Calu3 (cell line): ENCODE results near the gene VANGL1. TPM values are rescaled to one million over a fixed set of nuclear protein-coding genes. Genes with fewer than 3 reads are reported as not detected.

Experiments
- BruUV-seq: library from RNA; stranded (reverse); fragments of 400-500 nt; replicated peaks from 2 replicates; lab custom pipeline; 2021; lab: Mats Ljungman, UMichigan
- CTCF ChIA-PET: fragments of 300-600 bp; sonication (Branson Sonifier 250); formaldehyde crosslinking; loops from one replicate; lab custom pipeline; 2022; ENCODE audit warnings: antibody characterized with exemption; lab: Charles Lee
- DNase-seq: peaks from one replicate; pipeline ENCODE4 v3.0.0; 2022
- H3K27ac Mint-ChIP-seq: one replicate; pipeline ENCODE4 v1.8.0; 2022; ENCODE audit warnings: mixed read lengths; ENCODE audit not compliant: unreplicated experiment
- H3K27me3 Mint-ChIP-seq: one replicate; pipeline ENCODE4 v1.8.0; 2022; ENCODE audit warnings: mixed read lengths; ENCODE audit not compliant: unreplicated experiment
- H3K36me3 Mint-ChIP-seq: one replicate; pipeline ENCODE4 v1.8.0; 2022; ENCODE audit warnings: mild to moderate bottlenecking, moderate library complexity, mixed read lengths; ENCODE audit not compliant: insufficient read depth, unreplicated experiment
- H3K4me1 Mint-ChIP-seq: one replicate; pipeline ENCODE4 v1.8.0; 2022; ENCODE audit warnings: mild to moderate bottlenecking, low read depth, mixed read lengths; ENCODE audit not compliant: unreplicated experiment
- H3K4me3 Mint-ChIP-seq: one replicate; pipeline ENCODE4 v1.8.0; 2022; ENCODE audit warnings: mild to moderate bottlenecking, low read depth, moderate library complexity, mixed read lengths; ENCODE audit not compliant: unreplicated experiment
- H3K9me3 Mint-ChIP-seq: one replicate; pipeline ENCODE4 v1.8.0; 2022; ENCODE audit warnings: low read depth, mixed read lengths; ENCODE audit not compliant: unreplicated experiment
- intact Hi-C: fragments of 100-400 bp; cut with micrococcal nuclease; formaldehyde crosslinking; loops from one replicate; pipeline ENCODE4 v1.10.0; 2022; ENCODE audit not compliant: unreplicated experiment
- total RNA-seq: library from RNA; stranded (reverse); gene quantifications from 2 replicates; pipeline ENCODE4 v1.2.3, GENCODE V29; 2022
- TF ChIP-seq, protein P1 (sequence below): fragments of 200-600 bp; IDR thresholded peaks from one replicate; pipeline ENCODE4 v1.8.0; 2022; ENCODE audit warnings: antibody characterized with exemption; ENCODE audit not compliant: unreplicated experiment

VANGL1 gene
- total RNA-seq, 1 experiment from 2014 or later = 22.4 TPM

DNA sequence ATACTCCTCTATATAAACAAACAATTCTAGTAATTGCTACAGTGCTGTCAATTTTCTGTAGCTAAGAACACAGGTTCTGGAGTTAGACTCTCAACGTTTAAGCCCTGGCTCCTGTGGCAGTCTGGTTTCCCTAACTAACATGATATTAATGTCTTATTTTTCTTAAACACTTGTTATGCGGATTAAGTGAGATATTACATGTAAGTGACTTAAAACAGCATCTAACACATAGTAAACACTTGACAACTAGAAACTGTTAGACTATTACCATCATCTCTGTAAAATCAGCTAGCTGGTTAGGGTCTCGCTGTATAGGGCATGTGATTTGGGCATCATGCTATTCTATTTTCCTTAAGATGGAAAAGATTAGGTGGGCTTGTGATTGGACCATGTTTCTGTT, 2.3 kb downstream of the VANGL1 start:
- DNase-seq = no peak
- Mint-ChIP-seq H3K4me1 (no peaks in the 10 kb centered on the region), H3K27me3 (no peaks in the 10 kb centered on the region), H3K4me3 (no peak overlapping the region), H3K9me3 (no peaks in the 10 kb centered on the region), H3K36me3 (peaks cover 24% of the 10 kb centered on the region), H3K27ac (no peak overlapping the region)
- CTCF ChIA-PET = no interaction called here
- BruUV-seq = no TSS peak
- intact Hi-C loops = no loop called here
- TF ChIP-seq, protein P1, sequence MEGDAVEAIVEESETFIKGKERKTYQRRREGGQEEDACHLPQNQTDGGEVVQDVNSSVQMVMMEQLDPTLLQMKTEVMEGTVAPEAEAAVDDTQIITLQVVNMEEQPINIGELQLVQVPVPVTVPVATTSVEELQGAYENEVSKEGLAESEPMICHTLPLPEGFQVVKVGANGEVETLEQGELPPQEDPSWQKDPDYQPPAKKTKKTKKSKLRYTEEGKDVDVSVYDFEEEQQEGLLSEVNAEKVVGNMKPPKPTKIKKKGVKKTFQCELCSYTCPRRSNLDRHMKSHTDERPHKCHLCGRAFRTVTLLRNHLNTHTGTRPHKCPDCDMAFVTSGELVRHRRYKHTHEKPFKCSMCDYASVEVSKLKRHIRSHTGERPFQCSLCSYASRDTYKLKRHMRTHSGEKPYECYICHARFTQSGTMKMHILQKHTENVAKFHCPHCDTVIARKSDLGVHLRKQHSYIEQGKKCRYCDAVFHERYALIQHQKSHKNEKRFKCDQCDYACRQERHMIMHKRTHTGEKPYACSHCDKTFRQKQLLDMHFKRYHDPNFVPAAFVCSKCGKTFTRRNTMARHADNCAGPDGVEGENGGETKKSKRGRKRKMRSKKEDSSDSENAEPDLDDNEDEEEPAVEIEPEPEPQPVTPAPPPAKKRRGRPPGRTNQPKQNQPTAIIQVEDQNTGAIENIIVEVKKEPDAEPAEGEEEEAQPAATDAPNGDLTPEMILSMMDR = no peak

DNA sequence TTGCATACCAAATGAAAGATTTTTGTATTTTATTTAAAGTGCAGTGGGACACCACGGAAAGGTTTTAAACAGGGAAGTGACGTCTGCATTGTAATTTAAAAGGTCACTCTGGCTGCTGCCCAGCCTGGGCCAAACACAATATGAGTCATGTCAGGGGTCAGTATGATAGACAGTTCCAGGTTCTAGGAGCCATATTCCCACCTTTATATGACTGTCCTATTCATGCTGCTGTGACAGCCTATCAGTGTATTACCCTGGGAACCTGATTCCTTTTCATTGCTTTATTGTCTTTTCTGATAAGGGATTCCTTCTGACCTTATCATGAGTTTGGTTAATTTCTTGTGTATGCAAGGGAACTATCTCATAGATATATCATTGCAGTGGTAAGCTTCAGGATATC, 5.3 kb downstream of the VANGL1 start:
- CTCF ChIA-PET = interaction anchor here (0.7 kb wide), 1 partner anchor 60 kb away, joined by 3 read pairs; no protein-coding TSS in a partner anchor
- TF ChIP-seq, protein P1 = no peak
- no peak overlapping the region for H3K4me3 Mint-ChIP-seq
- DNase-seq = no peak
- H3K4me1 Mint-ChIP-seq = no peaks in the 10 kb centered on the region
- peaks cover 19% of the 10 kb centered on the region for H3K36me3 Mint-ChIP-seq
- intact Hi-C loops = no loop called here
- no peak overlapping the region for H3K27ac Mint-ChIP-seq
- H3K27me3 Mint-ChIP-seq = no peaks in the 10 kb centered on the region
- H3K9me3 Mint-ChIP-seq = no peaks in the 10 kb centered on the region
- BruUV-seq = no TSS peak

DNA sequence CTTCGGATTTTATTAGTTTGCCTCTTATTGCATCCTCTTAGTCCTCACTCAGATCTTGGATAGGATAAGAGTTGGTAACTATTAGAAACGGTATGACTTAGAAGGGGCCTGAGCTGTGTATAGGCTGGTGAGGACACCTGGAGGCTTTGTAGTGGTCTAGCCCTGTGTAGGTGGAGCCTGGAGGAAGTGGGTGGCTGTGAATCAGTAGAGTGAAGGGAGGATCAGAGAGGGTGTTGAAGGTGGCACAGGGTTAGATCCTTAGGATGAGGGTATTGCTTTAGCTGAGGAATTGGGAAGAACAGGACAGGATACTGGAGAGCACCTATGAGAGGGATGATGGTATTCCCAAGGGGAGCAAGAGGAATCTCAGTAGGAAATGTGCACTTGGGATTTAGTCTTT, 5.7 kb downstream of the VANGL1 start:
- Mint-ChIP-seq H3K4me3 (no peak overlapping the region), H3K9me3 (no peaks in the 10 kb centered on the region), H3K4me1 (no peaks in the 10 kb centered on the region), H3K27me3 (no peaks in the 10 kb centered on the region), H3K27ac (no peak overlapping the region), H3K36me3 (peaks cover 16% of the 10 kb centered on the region)
- intact Hi-C loops = no loop called here
- TF ChIP-seq, protein P1 = no peak
- CTCF ChIA-PET = interaction anchor here (0.7 kb wide), 1 partner anchor 59 kb away, joined by 3 read pairs; no protein-coding TSS in a partner anchor
- no peak for DNase-seq
- BruUV-seq = no TSS peak

DNA sequence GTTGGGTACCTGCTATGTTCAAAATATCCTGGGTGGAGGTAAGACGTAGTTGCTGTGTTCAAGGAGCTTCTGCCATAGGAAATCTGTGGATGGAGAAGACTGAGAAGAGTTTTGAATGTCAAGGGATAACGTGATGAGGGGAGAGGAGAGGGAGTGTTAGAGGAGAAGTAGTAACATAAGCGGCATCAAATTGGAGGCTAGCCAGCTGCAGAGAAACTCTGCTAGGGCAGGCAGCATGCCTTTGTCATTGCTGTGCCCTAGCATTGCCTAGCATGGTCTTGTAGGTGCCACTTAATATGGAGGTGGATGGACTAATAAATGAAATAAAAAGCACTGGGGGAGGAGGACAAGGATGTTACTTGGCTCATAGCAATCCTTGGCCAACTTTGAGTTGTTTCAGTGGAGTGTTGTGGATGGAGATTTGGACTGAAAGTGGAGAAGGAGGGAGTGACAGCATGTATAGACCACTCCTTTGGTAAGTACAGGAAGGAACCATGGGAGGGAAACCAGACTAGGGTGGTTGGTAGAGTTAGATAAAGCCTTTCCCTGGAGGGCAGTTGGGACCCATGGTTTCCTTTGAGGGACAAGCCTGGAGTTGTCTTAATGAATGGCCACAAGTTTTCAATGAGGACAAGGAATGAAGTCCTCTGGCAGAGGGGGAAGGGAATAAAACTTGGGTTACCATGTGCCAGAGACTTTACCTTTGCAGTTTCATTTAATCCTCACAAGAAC, 6.3 kb downstream of the VANGL1 start:
- TF ChIP-seq, protein P1 = no peak
- H3K27ac Mint-ChIP-seq = no peak overlapping the region
- no peak for DNase-seq
- no peaks in the 10 kb centered on the region for H3K4me1 Mint-ChIP-seq
- CTCF ChIA-PET = no interaction called here
- peaks cover 10% of the 10 kb centered on the region for H3K36me3 Mint-ChIP-seq
- H3K27me3 Mint-ChIP-seq = no peaks in the 10 kb centered on the region
- intact Hi-C loops = no loop called here
- H3K9me3 Mint-ChIP-seq = no peaks in the 10 kb centered on the region
- H3K4me3 Mint-ChIP-seq = no peak overlapping the region
- no TSS peak for BruUV-seq
